ENCODE measurements around the gene SCRN1.

SCRN1 gene

DNA sequence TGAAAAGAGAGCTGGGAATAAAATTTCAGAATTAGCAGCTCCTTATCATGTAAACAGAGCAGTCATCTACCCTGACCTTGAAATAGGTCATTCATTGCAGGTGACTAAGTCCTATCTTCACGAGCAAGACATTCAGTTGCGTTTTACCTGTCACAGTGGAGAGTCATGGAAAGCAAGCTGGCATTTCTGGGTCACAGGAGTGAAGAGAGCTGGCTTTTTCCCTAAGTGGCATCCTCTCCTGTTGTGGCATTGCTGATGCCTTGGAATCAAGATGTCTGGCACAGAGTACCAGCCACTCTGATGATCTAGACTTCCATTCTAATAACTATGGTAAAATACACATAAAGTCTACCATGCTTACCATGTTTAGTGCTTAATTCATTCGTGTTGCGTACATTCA is 70.8 kb downstream of the SCRN1 start:
- H3K4me3 ChIP-seq (ENCODE audit: insufficient read length, low read depth): no peak overlapping the region
- no peaks in the 10 kb centered on the region for H3K27me3 ChIP-seq (ENCODE audit: insufficient read depth, insufficient read length)
- no peak overlapping the region for H3K9ac ChIP-seq (ENCODE audit: insufficient read length, low read depth)
- peaks cover 55% of the 10 kb centered on the region for H3K36me3 ChIP-seq (ENCODE audit: insufficient read depth, insufficient read length, low read length)
- DNase-seq (ENCODE audit: low read depth, low spot score): no peak
- no peaks in the 10 kb centered on the region for H3K4me1 ChIP-seq (ENCODE audit: insufficient read depth, insufficient read length)
- H3K9me3 ChIP-seq (ENCODE audit: insufficient read depth, low read length): no peaks in the 10 kb centered on the region
- TF ChIP-seq YY1 (IDR thresholded peaks at IDR 0.05; ENCODE audit: insufficient read depth, insufficient read length): no peak
- TF ChIP-seq SUZ12 (IDR thresholded peaks at IDR 0.05; ENCODE audit: extremely low read depth, insufficient read depth, insufficient read length): no peak
- no peak for TF ChIP-seq ZNF274 (IDR thresholded peaks at IDR 0.05; ENCODE audit: low read depth, low read length)

DNA sequence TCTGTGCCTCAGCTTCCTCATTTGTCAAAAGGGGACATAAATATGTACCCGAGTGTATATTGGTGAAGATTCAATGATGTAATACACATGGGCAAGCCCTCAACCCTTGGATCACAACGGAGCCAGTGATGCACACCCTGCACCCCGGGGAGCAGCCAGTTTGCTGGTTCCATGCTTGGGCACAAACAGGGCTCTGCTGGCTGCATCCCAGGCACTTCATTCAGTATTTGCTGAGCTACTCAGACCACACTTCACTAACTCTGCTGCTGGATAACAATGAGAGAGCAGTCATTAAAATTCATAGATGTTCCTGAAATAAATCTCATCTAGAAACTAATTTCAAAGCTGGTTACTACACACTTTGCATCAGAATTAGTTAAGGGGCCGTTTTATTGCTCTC is 72.0 kb downstream of the SCRN1 start:
- H3K27me3 ChIP-seq (ENCODE audit: insufficient read depth, insufficient read length): no peaks in the 10 kb centered on the region
- DNase-seq (ENCODE audit: low read depth, low spot score): no peak
- H3K36me3 ChIP-seq (ENCODE audit: insufficient read depth, insufficient read length, low read length): peaks cover 43% of the 10 kb centered on the region
- H3K4me1 ChIP-seq (ENCODE audit: insufficient read depth, insufficient read length): no peaks in the 10 kb centered on the region
- H3K4me3 ChIP-seq (ENCODE audit: insufficient read length, low read depth): no peak overlapping the region
- H3K9ac ChIP-seq (ENCODE audit: insufficient read length, low read depth): no peak overlapping the region
- H3K9me3 ChIP-seq (ENCODE audit: insufficient read depth, low read length): no peaks in the 10 kb centered on the region
- TF ChIP-seq ZNF274 (IDR thresholded peaks at IDR 0.05; ENCODE audit: low read depth, low read length): no peak
- TF ChIP-seq YY1 (IDR thresholded peaks at IDR 0.05; ENCODE audit: insufficient read depth, insufficient read length): no peak
- no peak for TF ChIP-seq SUZ12 (IDR thresholded peaks at IDR 0.05; ENCODE audit: extremely low read depth, insufficient read depth, insufficient read length)

DNA sequence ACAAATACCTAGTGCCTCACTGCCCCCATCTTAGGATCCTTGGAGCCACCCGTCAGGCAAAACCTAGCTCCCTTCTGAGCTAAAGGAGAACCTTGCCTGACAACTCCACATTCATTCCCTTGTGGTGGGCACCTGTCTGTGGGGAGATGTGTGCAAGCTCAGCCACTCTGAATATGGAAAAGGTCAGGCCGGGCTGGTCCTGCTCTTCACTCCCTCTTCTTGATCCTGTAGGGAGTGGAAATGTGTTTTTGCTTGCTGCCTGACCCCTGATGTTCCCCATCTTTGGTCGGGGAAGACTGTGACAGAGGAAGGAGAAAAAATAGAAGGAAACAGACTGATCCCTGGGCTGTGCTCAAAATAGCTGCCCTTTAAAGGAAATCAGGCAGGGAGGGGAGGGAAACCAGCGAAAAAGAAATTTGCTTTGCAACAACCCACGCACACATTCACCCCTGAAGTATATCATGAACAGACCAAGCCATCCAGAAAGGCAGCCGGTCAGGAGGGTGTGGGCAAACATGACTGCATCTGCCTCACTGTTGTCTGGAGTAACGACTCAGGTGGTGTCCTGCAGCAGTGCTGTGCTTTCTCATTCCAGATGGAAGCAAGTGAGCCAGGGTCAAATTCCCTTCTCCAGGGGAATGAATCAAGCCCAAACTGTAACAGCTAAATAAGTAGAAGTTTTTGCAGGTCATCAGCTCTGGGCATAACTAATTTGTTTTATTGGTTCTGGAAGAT is 74.0 kb downstream of the SCRN1 start:
- DNase-seq (ENCODE audit: low read depth, low spot score): no peak
- TF ChIP-seq ZNF274 (IDR thresholded peaks at IDR 0.05; ENCODE audit: low read depth, low read length): no peak
- no peak for TF ChIP-seq SUZ12 (IDR thresholded peaks at IDR 0.05; ENCODE audit: extremely low read depth, insufficient read depth, insufficient read length)
- no peak for TF ChIP-seq YY1 (IDR thresholded peaks at IDR 0.05; ENCODE audit: insufficient read depth, insufficient read length)
- H3K36me3 ChIP-seq (ENCODE audit: insufficient read depth, insufficient read length, low read length): peaks cover 24% of the 10 kb centered on the region

DNA sequence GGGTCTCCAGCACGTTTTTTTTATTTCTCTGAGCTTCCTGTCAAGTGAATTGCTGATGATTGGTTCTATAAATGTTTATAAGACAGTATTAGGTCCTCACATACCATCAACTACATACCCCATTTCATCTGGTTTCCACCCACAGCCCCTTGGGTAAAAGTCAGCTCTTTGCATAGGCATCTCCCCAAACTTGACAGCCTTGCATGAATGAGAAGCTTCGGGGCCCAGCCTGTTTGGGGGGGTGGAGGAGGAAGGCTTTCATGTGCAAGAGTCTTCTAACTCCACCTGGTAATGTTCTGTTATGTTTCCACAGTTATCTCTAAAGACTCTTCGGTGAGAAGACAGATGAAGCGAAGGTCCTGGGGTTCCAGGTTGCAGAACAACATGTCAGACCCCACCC is 75.4 kb downstream of the SCRN1 start:
- Histone ChIP-seq H3K9me3 (ENCODE audit: insufficient read depth, low read length) (no peaks in the 10 kb centered on the region), H3K36me3 (ENCODE audit: insufficient read depth, insufficient read length, low read length) (peaks cover 12% of the 10 kb centered on the region), H3K9ac (ENCODE audit: insufficient read length, low read depth) (no peak overlapping the region), H3K4me3 (ENCODE audit: insufficient read length, low read depth) (no peak overlapping the region), H3K27me3 (ENCODE audit: insufficient read depth, insufficient read length) (no peaks in the 10 kb centered on the region), H3K4me1 (ENCODE audit: insufficient read depth, insufficient read length) (no peaks in the 10 kb centered on the region)
- TF ChIP-seq ZNF274 (IDR thresholded peaks at IDR 0.05; ENCODE audit: low read depth, low read length) (no peak), YY1 (IDR thresholded peaks at IDR 0.05; ENCODE audit: insufficient read depth, insufficient read length) (no peak), SUZ12 (IDR thresholded peaks at IDR 0.05; ENCODE audit: extremely low read depth, insufficient read depth, insufficient read length) (no peak)
- no peak for DNase-seq (ENCODE audit: low read depth, low spot score)

More for the DNA sequence above, 74.0 kb downstream of the SCRN1 start:
- no peaks in the 10 kb centered on the region for H3K4me1 ChIP-seq (ENCODE audit: insufficient read depth, insufficient read length)
- H3K27me3 ChIP-seq (ENCODE audit: insufficient read depth, insufficient read length): no peaks in the 10 kb centered on the region
- H3K9me3 ChIP-seq (ENCODE audit: insufficient read depth, low read length): no peaks in the 10 kb centered on the region
- no peak overlapping the region for H3K4me3 ChIP-seq (ENCODE audit: insufficient read length, low read depth)
- H3K9ac ChIP-seq (ENCODE audit: insufficient read length, low read depth): no peak overlapping the region

DNA sequence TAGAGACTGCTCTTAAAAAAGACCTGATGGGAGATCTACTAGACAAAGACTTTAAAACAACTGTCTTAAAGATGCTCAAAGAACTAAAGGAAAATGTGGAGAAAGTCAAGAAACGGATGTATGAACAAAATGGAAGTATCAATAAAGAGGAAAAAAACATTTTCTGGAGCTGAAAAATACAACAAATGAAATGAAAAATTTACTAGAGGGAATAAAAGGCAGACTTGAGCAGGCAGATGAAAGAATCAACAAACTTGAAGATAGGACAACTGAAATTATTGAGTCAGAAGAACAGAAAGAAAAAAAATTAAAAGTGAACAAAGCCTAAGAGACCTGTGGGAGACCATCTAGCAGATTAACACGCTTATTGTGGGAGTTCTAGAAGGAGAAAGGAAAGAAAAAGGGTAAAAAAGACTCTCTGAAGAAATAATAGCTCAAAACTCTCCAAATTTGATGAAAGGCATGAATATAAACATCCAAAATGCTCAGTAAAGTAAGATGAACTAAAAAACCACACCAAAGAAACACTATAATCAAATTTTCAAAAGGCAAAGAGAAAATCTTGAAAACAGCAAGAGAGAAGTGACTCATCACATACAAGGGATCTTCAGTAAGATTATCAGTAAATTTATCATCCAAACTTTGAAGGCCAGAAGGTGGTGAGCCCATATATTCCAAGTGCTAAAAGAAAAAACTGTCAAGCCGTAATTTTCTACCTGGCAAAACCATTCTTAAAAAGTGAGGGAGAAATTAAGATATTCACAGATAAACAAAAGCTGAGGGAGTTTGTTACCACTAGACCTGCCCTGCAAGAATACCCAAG is 83.2 kb downstream of the SCRN1 start:
- Histone ChIP-seq H3K4me3 (ENCODE audit: insufficient read length, low read depth) (no peak overlapping the region), H3K4me1 (ENCODE audit: insufficient read depth, insufficient read length) (no peaks in the 10 kb centered on the region), H3K27me3 (ENCODE audit: insufficient read depth, insufficient read length) (no peaks in the 10 kb centered on the region), H3K36me3 (ENCODE audit: insufficient read depth, insufficient read length, low read length) (no peaks in the 10 kb centered on the region), H3K9me3 (ENCODE audit: insufficient read depth, low read length) (peaks cover 30% of the 10 kb centered on the region), H3K9ac (ENCODE audit: insufficient read length, low read depth) (no peak overlapping the region)
- TF ChIP-seq YY1 (IDR thresholded peaks at IDR 0.05; ENCODE audit: insufficient read depth, insufficient read length) (no peak), ZNF274 (IDR thresholded peaks at IDR 0.05; ENCODE audit: low read depth, low read length) (no peak), SUZ12 (IDR thresholded peaks at IDR 0.05; ENCODE audit: extremely low read depth, insufficient read depth, insufficient read length) (no peak)
- no peak for DNase-seq (ENCODE audit: low read depth, low spot score)

DNA sequence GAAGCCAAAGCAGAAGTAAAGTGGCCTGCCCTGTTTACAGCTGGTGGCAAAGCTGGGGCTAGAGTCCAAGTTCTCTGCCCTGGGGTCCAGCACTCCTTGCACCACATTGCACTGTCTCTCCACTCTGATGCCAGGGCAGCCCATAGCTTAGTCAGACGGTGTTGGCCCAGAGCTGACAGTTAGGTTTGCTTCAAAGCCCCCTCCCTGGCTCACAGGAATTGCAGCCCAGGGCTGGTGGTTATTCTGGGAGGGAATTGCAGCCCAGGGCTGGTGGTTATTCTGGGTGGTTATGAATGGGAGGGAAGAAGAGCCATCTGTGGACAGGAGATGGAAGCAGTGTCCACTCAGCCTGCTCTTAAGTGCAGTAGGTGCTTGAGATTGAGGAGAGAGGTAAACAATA is 88.9 kb downstream of the SCRN1 start:
- Histone ChIP-seq H3K4me1 (ENCODE audit: insufficient read depth, insufficient read length) (no peaks in the 10 kb centered on the region), H3K9ac (ENCODE audit: insufficient read length, low read depth) (no peak overlapping the region), H3K9me3 (ENCODE audit: insufficient read depth, low read length) (peaks cover 12% of the 10 kb centered on the region), H3K36me3 (ENCODE audit: insufficient read depth, insufficient read length, low read length) (no peaks in the 10 kb centered on the region), H3K27me3 (ENCODE audit: insufficient read depth, insufficient read length) (no peaks in the 10 kb centered on the region), H3K4me3 (ENCODE audit: insufficient read length, low read depth) (no peak overlapping the region)
- no peak for DNase-seq (ENCODE audit: low read depth, low spot score)
- TF ChIP-seq YY1 (IDR thresholded peaks at IDR 0.05; ENCODE audit: insufficient read depth, insufficient read length) (no peak), SUZ12 (IDR thresholded peaks at IDR 0.05; ENCODE audit: extremely low read depth, insufficient read depth, insufficient read length) (no peak), ZNF274 (IDR thresholded peaks at IDR 0.05; ENCODE audit: low read depth, low read length) (no peak)

DNA sequence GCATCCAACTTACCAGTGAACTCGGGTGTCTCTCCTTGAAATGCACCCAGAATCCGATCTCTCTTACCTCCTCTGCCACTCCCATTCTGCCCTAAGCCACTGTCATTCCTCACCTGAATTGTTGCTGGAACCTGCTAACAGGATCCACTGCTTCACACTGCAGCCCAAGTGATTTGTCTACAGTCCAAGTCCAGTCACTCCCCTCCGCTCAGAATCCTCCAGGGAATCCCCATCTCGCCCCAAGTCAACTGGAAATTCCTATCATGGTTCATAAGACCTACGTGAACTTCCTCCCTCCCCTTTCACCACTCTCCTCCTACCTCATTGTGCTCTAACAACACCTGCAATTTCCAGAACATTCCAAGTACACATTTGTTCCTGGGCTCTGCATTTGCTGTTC is 91.3 kb downstream of the SCRN1 start:
- H3K4me1 ChIP-seq (ENCODE audit: insufficient read depth, insufficient read length): no peaks in the 10 kb centered on the region
- no peaks in the 10 kb centered on the region for H3K36me3 ChIP-seq (ENCODE audit: insufficient read depth, insufficient read length, low read length)
- no peaks in the 10 kb centered on the region for H3K27me3 ChIP-seq (ENCODE audit: insufficient read depth, insufficient read length)
- TF ChIP-seq SUZ12 (IDR thresholded peaks at IDR 0.05; ENCODE audit: extremely low read depth, insufficient read depth, insufficient read length) (no peak), YY1 (IDR thresholded peaks at IDR 0.05; ENCODE audit: insufficient read depth, insufficient read length) (no peak), ZNF274 (IDR thresholded peaks at IDR 0.05; ENCODE audit: low read depth, low read length) (no peak)
- no peak overlapping the region for H3K4me3 ChIP-seq (ENCODE audit: insufficient read length, low read depth)
- no peak for DNase-seq (ENCODE audit: low read depth, low spot score)
- H3K9me3 ChIP-seq (ENCODE audit: insufficient read depth, low read length): peaks cover 6% of the 10 kb centered on the region
- no peak overlapping the region for H3K9ac ChIP-seq (ENCODE audit: insufficient read length, low read depth)
